H9 (cell line): Measurements from ENCODE around the gene TRIO. TPM values are rescaled to one million over a fixed set of nuclear protein-coding genes. Genes with fewer than 3 reads are reported as not detected.

Experiments
- DNase-seq: peaks from one replicate; pipeline ENCODE4 v3.0.0-alpha.2; 2017
- H2AFZ ChIP-seq: one replicate; pipeline ENCODE4 v1.6.1; 2013; ENCODE audit warnings: mild to moderate bottlenecking, low read length, control low read depth, moderate library complexity
- H2AK5ac ChIP-seq: 2 replicates; pipeline ENCODE4 v1.6.1; 2013; ENCODE audit warnings: low read length, control low read depth, mixed read lengths; ENCODE audit not compliant: insufficient read length
- H2BK120ac ChIP-seq: one replicate; pipeline ENCODE4 v1.6.1; 2013; ENCODE audit warnings: low read depth, mild to moderate bottlenecking, low read length, control low read depth, inconsistent platforms; ENCODE audit not compliant: poor library complexity, severe bottlenecking
- H2BK12ac ChIP-seq: 2 replicates; pipeline ENCODE4 v1.6.1; 2013; ENCODE audit warnings: low read length, control low read depth, mixed read lengths, low read depth; ENCODE audit not compliant: insufficient read length
- H2BK15ac ChIP-seq: 2 replicates; pipeline ENCODE4 v1.6.1; 2013; ENCODE audit warnings: low read depth, low read length, control low read depth
- H2BK20ac ChIP-seq: one replicate; pipeline ENCODE4 v1.6.1; 2013; ENCODE audit warnings: low read depth, mild to moderate bottlenecking, low read length, control low read depth, inconsistent platforms; ENCODE audit not compliant: poor library complexity, severe bottlenecking
- H2BK5ac ChIP-seq: 2 replicates; pipeline ENCODE4 v1.6.1; 2013; ENCODE audit warnings: low read length, control low read depth, mixed read lengths; ENCODE audit not compliant: insufficient read length
- H3K14ac ChIP-seq: 2 replicates; pipeline ENCODE4 v1.6.1; 2013; ENCODE audit warnings: low read length, control low read depth; ENCODE audit not compliant: insufficient read depth
- H3K18ac ChIP-seq: 2 replicates; pipeline ENCODE4 v1.6.1; 2013; ENCODE audit warnings: low read depth, mild to moderate bottlenecking, mixed read lengths, low read length, control low read depth; ENCODE audit not compliant: insufficient read length
- H3K23ac ChIP-seq: 2 replicates; pipeline ENCODE4 v1.6.1; 2013; ENCODE audit warnings: low read length, control low read depth, mixed read lengths, low read depth; ENCODE audit not compliant: insufficient read length
- H3K23me2 ChIP-seq: 2 replicates; pipeline ENCODE4 v1.6.1; 2013; ENCODE audit warnings: low read depth, mild to moderate bottlenecking, mixed read lengths, low read length, control low read depth; ENCODE audit not compliant: insufficient read length, poor library complexity, severe bottlenecking
- H3K27ac ChIP-seq: 2 replicates; pipeline ENCODE4 v1.5.1; 2013; ENCODE audit warnings: low read length, control low read depth, mixed read lengths, low read depth; ENCODE audit not compliant: insufficient read length
- H3K27me3 ChIP-seq: 2 replicates; pipeline ENCODE4 v1.6.1; 2013; ENCODE audit warnings: low read length, control low read depth, inconsistent platforms; ENCODE audit not compliant: insufficient read depth
- H3K4ac ChIP-seq: 2 replicates; pipeline ENCODE4 v1.6.1; 2013; ENCODE audit warnings: low read depth, mild to moderate bottlenecking, control low read depth, inconsistent platforms, low read length, moderate library complexity
- H3K4me1 ChIP-seq: 2 replicates; pipeline ENCODE4 v1.6.1; 2013; ENCODE audit warnings: low read length, control low read depth, inconsistent platforms; ENCODE audit not compliant: insufficient read depth
- H3K4me2 ChIP-seq: 2 replicates; pipeline ENCODE4 v1.6.1; 2013; ENCODE audit warnings: low read length, control low read depth, mixed read lengths; ENCODE audit not compliant: insufficient read length, insufficient read depth
- H3K56ac ChIP-seq: 2 replicates; pipeline ENCODE4 v1.6.1; 2013; ENCODE audit warnings: low read depth, mild to moderate bottlenecking, mixed read lengths, low read length, control low read depth; ENCODE audit not compliant: insufficient read length
- H3K79me1 ChIP-seq: 2 replicates; pipeline ENCODE4 v1.6.1; 2013; ENCODE audit warnings: low read depth, mild to moderate bottlenecking, moderate library complexity, low read length, control low read depth, inconsistent platforms; ENCODE audit not compliant: insufficient read depth, poor library complexity, severe bottlenecking
- H3K79me2 ChIP-seq: 2 replicates; pipeline ENCODE4 v1.6.1; 2013; ENCODE audit warnings: low read length, control low read depth, inconsistent platforms; ENCODE audit not compliant: insufficient read depth
- H3K9ac ChIP-seq: 2 replicates; pipeline ENCODE4 v1.6.1; 2013; ENCODE audit warnings: low read length, control low read depth, mixed read lengths; ENCODE audit not compliant: insufficient read length; ENCODE audit errors: extremely low read depth
- H3K9me3 ChIP-seq: one replicate; pipeline ENCODE4 v1.6.1; 2013; ENCODE audit warnings: low read depth, low read length, inconsistent platforms; ENCODE audit not compliant: control insufficient read depth
- H3T11ph ChIP-seq: one replicate; pipeline ENCODE4 v1.6.1; 2013; ENCODE audit warnings: mild to moderate bottlenecking, low read length, control low read depth, inconsistent platforms
- H4K20me1 ChIP-seq: one replicate; pipeline ENCODE4 v1.6.1; 2013; ENCODE audit not compliant: control insufficient read depth, insufficient read length, insufficient read depth
- H4K5ac ChIP-seq: 2 replicates; pipeline ENCODE4 v1.6.1; 2013; ENCODE audit warnings: low read depth, mild to moderate bottlenecking, mixed read lengths, low read length, control low read depth; ENCODE audit not compliant: insufficient read length
- H4K8ac ChIP-seq: replicated peaks from 2 replicates; pipeline ENCODE4 v1.6.1; 2013; ENCODE audit warnings: low read length, control low read depth, mixed read lengths, low read depth; ENCODE audit not compliant: insufficient read length
- H4K91ac ChIP-seq: 2 replicates; pipeline ENCODE4 v1.6.1; 2013; ENCODE audit warnings: low read depth, mild to moderate bottlenecking, moderate library complexity, mixed read lengths, low read length, control low read depth; ENCODE audit not compliant: insufficient read length
- H3K27ac Mint-ChIP-seq, 3 experiments: 2 replicates in 2 of 3; 3 replicates in 1 of 3; pipeline ENCODE4 v1.8.0; 2020 to 2021; ENCODE audit warnings: mixed read lengths in 3 of 3, mild to moderate bottlenecking in 1 of 3, moderate library complexity in 1 of 3
- H3K27me3 Mint-ChIP-seq: 2 replicates; pipeline ENCODE4 v1.8.0; 2021; ENCODE audit warnings: low read depth, mild to moderate bottlenecking, moderate library complexity, mixed read lengths
- H3K36me3 Mint-ChIP-seq, 3 experiments: 2 replicates in 2 of 3; 3 replicates in 1 of 3; pipeline ENCODE4 v1.8.0; 2020 to 2021; ENCODE audit warnings: low read depth in 3 of 3, mixed read lengths in 3 of 3; ENCODE audit not compliant: insufficient read depth in 1 of 3
- H3K4me1 Mint-ChIP-seq, 2 experiments: 2 replicates each; pipeline ENCODE4 v1.8.0; 2020; ENCODE audit warnings: mixed read lengths in 2 of 2
- H3K4me3 Mint-ChIP-seq, 2 experiments: 2 replicates in 1 of 2; 3 replicates in 1 of 2; pipeline ENCODE4 v1.8.0; 2020 to 2021; ENCODE audit warnings: mild to moderate bottlenecking in 2 of 2, mixed read lengths in 2 of 2, moderate library complexity in 1 of 2
- H3K9me3 Mint-ChIP-seq, 2 experiments: 2 replicates in 1 of 2; 3 replicates in 1 of 2; pipeline ENCODE4 v1.8.0; 2020; ENCODE audit warnings: mild to moderate bottlenecking in 2 of 2, mixed read lengths in 2 of 2, moderate library complexity in 1 of 2
- CTCF ChIP-seq: fragments of 200-600 bp; sonication (generic); conservative IDR thresholded peaks from 3 replicates; pipeline ENCODE4 v1.8.0; 2021; ENCODE audit warnings: antibody characterized with exemption, mild to moderate bottlenecking
- whole genome bisulfite sequencing: extraction: QIAGEN DNeasy Blood & Tissue Kit; methylation state at CpG from one replicate; pipeline ENCODE4 v1.1.7; 2013; ENCODE audit warnings: missing lambda C conversion rate, low lambda C conversion rate, mixed read lengths; ENCODE audit not compliant: insufficient read length; ENCODE audit errors: extremely low coverage; 5-methylcytosine and 5-hydroxymethylcytosine counted together
- total RNA-seq: library from RNA; stranded (reverse); gene quantifications from 2 replicates; pipeline ENCODE4 v1.2.1, GENCODE V29; 2021

The TRIO gene
- total RNA-seq, 1 experiment from 2014 or later = 87.8 TPM

- H3K4me2 ChIP-seq = no peak overlapping the region
- Mint-ChIP-seq H3K36me3 (peaks cover 24 to 33% (median 25%) of the 10 kb centered on the region in 3 experiments), H3K4me3 (no peak overlapping the region), H3K27me3 (no peaks in the 10 kb centered on the region), H3K4me1 (peaks cover 34 to 38% of the 10 kb centered on the region in 2 experiments), H3K27ac (peak overlapping the region in 1 of 3 experiments; percentile 78; a peak in 2 of 7 replicates), H3K9me3 (peaks cover 8 to 9% of the 10 kb centered on the region in 2 experiments)
- no peak overlapping the region for H2BK15ac ChIP-seq
- no peaks in the 10 kb centered on the region for H3K79me2 ChIP-seq
- H3K27ac ChIP-seq = no peak overlapping the region
- no peak overlapping the region for H2BK5ac ChIP-seq
- DNase-seq = no peak
- H2AFZ ChIP-seq = no peak overlapping the region
- H3K4ac ChIP-seq = no peak overlapping the region
- no peaks in the 10 kb centered on the region for H3K79me1 ChIP-seq
- H4K5ac ChIP-seq = no peak overlapping the region
- no peaks in the 10 kb centered on the region for H4K20me1 ChIP-seq
- WGBS = no CpG with 5 or more reads among the region's 2 CpGs
- H3K18ac ChIP-seq = no peak overlapping the region
- H4K91ac ChIP-seq = no peak overlapping the region
- no peaks in the 10 kb centered on the region for H3K27me3 ChIP-seq
- no peak overlapping the region for H2BK12ac ChIP-seq
- no peak overlapping the region for H3K56ac ChIP-seq
- no peaks in the 10 kb centered on the region for H3K23me2 ChIP-seq
- H4K8ac ChIP-seq = no peak overlapping the region
- peaks cover 9% of the 10 kb centered on the region; the same call in 1 of the 2 replicates for H3K4me1 ChIP-seq
- H2BK20ac ChIP-seq = no peak overlapping the region
- no peak overlapping the region for H2BK120ac ChIP-seq
- H3K9ac ChIP-seq = no peak overlapping the region
- H3K14ac ChIP-seq = no peak overlapping the region
- no peak overlapping the region for H3K23ac ChIP-seq
- no peak overlapping the region for H2AK5ac ChIP-seq
- H3T11ph ChIP-seq = no peak overlapping the region
- no peak for TF ChIP-seq CTCF
- H3K9me3 ChIP-seq = no peaks in the 10 kb centered on the region
Measured at GRCh38 chr5:14450742-14451141, 307.6 kb downstream of the TRIO start.
